ENCODE results near the gene NUDT16L1. TPM values are rescaled to one million over a fixed set of nuclear protein-coding genes. Genes with fewer than 3 reads are reported as not detected.

Gene NUDT16L1
- total and polyA plus RNA-seq, 2 of the 4 experiments (the other 2 are of a cell fraction): 22.9 to 44.3 TPM

DNA sequence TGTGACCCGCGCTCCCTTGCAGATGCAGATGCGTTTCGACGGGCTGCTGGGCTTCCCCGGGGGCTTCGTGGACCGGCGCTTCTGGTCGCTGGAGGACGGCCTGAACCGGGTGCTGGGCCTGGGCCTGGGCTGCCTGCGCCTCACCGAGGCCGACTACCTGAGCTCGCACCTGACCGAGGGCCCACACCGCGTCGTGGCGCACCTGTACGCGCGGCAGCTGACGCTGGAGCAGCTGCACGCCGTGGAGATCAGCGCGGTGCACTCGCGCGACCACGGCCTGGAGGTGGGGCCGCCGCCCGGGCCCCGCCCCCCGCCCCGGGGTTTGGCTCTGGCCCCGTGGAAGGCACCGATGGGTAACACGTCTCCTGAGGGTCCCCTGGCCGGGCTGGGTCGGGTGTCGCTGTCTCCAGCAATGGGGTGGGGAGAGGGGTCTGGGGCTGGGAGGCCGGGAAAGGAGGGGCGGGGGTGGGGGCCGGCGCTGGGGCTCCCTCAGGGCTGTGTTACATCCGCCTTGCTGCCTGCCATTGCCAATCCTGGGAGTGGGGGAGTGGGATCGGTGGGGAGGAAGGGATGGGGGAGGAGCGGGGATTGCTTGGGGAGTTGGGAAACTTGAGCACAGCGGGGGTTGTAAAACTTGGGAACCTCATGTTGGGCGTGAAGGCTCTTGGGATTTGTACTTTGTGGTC lies 737 bp downstream of the NUDT16L1 start (continued):
- TF ChIP-seq MAZ (IDR thresholded peaks at IDR 0.05; ENCODE audit: borderline replicate concordance, low read depth, low read length) (peak; percentile 61; the same call in 1 of the 2 replicates), POLR2A (IDR thresholded peaks at IDR 0.05; ENCODE audit: low read depth, low read length) (no peak)

DNA sequence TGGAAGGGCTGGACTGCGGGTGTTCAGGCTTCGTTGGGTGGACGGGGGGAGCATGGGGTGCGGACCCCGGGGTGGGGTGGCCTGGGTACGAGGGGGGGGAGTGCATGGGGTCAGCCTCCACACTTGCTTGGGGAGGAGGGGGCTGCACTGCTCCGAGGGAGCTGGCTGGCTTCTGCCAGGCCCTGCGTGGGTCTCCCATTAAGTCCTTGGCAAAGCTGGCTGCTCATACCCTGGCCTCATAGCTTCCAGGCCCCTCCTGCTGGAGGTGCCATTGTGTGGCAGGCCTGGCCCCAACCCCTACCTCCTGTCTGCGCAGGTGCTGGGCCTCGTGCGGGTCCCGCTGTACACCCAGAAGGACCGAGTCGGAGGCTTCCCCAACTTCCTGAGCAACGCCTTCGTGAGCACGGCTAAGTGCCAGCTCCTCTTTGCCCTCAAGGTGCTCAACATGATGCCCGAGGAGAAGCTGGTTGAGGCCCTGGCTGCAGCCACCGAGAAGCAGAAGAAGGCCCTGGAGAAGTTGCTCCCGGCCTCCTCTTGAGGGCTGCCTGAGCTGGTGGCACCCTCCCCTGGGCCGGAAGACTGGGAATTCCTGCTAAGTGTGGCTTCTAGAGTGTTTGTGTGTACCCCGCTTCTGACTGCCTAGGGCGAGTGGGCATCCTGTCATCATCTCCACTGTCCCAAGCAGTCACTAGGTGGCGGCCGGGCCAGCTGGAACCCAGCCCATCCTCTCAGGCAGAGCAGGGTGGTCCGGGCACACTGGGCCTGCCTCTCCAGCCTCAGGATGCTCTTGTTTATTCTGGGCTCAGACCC lies 1.5 kb downstream of the NUDT16L1 start:
- H3K9ac ChIP-seq (ENCODE audit: low read depth, low read length): peak overlapping the region; percentile 27
- H3K18ac ChIP-seq (ENCODE audit: low read depth, low read length): no peak overlapping the region
- H2AK9ac ChIP-seq (replicated peaks; ENCODE audit: low read depth, low read length, poor library complexity): peak overlapping the region; percentile 93
- H2BK15ac ChIP-seq (ENCODE audit: low read depth, low read length): no peak overlapping the region
- peaks cover 45% of the 10 kb centered on the region for H3K36me3 ChIP-seq (ENCODE audit: control insufficient read depth, insufficient read depth, low read length)
- no peak overlapping the region for H4K5ac ChIP-seq (ENCODE audit: low read depth, low read length)
- BruUV-seq (replicated peaks): no TSS peak
- peaks cover 5% of the 10 kb centered on the region; the same call in 1 of the 2 replicates for H3K9me1 ChIP-seq (ENCODE audit: insufficient read depth, low read length)
- WGBS, 2 experiments (ENCODE audit: extremely low coverage in 2 of 2, insufficient read length in 1 of 2): 67% methylated on average over 12 of the region's 26 CpGs; no CpG with 5 or more reads in 1 of the 2 experiments
- H3K4me2 ChIP-seq (ENCODE audit: low read depth, low read length): peak overlapping the region; percentile 52; the same call in 1 of the 2 replicates
- peak overlapping the region; percentile 89; the same call in 1 of the 2 replicates for H3K4me3 ChIP-seq (ENCODE audit: insufficient read depth, low read depth, low read length)
- no peak for DNase-seq
- CTCF ChIA-PET: interaction anchor here (0.9 to 1.4 kb wide), 2 partner anchors 12 kb away, joined by 3 read pairs; no protein-coding TSS in a partner anchor
- H3K27ac ChIP-seq (ENCODE audit: insufficient read depth, low read length): peak overlapping the region; percentile 34; the same call in 1 of the 2 replicates
- no peak overlapping the region for H2AK5ac ChIP-seq (ENCODE audit: low read depth, low read length)
- H4K91ac ChIP-seq (ENCODE audit: insufficient read depth, low read depth, low read length): no peak overlapping the region
- no peak overlapping the region for H3K23ac ChIP-seq (ENCODE audit: low read depth, low read length)
- no peaks in the 10 kb centered on the region for H3K9me3 ChIP-seq (ENCODE audit: control insufficient read depth, insufficient read depth, low read length)
- H2BK120ac ChIP-seq (ENCODE audit: low read depth, low read length): no peak overlapping the region
- no peak overlapping the region for H3K14ac ChIP-seq (replicated peaks; ENCODE audit: low read depth, low read length)
- H3K79me1 ChIP-seq (ENCODE audit: low read depth in 1 of 2, low read length in 2 of 2): peaks cover 0 to 26% of the 10 kb centered on the region in 2 experiments; a peak in 3 of 4 replicates
- intact Hi-C loops (cut with micrococcal nuclease): loop anchor here (2.0 kb wide), 1 partner anchor 262 kb away; no protein-coding TSS in a partner anchor
- dilution Hi-C loops (cut with HindIII; ENCODE audit: low sequenced_read_pairs, unreplicated experiment): no loop called here
- H4K20me1 ChIP-seq (ENCODE audit: insufficient read depth, low read length): peaks cover 20% of the 10 kb centered on the region
- H3K4ac ChIP-seq (ENCODE audit: low read depth, low read length): no peak overlapping the region
- no peak overlapping the region for H2BK20ac ChIP-seq (ENCODE audit: low read depth, low read length)
- peaks cover 7% of the 10 kb centered on the region for H3K4me1 ChIP-seq (ENCODE audit: control insufficient read depth, insufficient read depth, low read length)
- peak overlapping the region; percentile 21 for H2AFZ ChIP-seq (replicated peaks; ENCODE audit: low read length, poor library complexity)
- H2BK5ac ChIP-seq (ENCODE audit: low read depth, low read length, poor library complexity, severe bottlenecking): no peak overlapping the region
- H3K27me3 ChIP-seq (ENCODE audit: control insufficient read depth, insufficient read depth, low read length): no peaks in the 10 kb centered on the region
- H3K56ac ChIP-seq (ENCODE audit: extremely low read depth, insufficient read depth, low read length): no peak overlapping the region
- POLR2A ChIA-PET (ENCODE audit: unreplicated experiment): no interaction called here
- in situ Hi-C loops (cut with MboI; ENCODE audit: low sequenced_read_pairs): no loop called here
- TF ChIP-seq BHLHE40 (IDR thresholded peaks at IDR 0.05; ENCODE audit: low read depth, low read length): no peak
- TF ChIP-seq CEBPB (IDR thresholded peaks at IDR 0.05; ENCODE audit: low read depth, low read length): no peak
- no peak for TF ChIP-seq RCOR1 (IDR thresholded peaks at IDR 0.05; ENCODE audit: insufficient replicate concordance, low read length)
- no peak for TF ChIP-seq POLR2A (IDR thresholded peaks at IDR 0.05; ENCODE audit: low read depth, low read length)
- TF ChIP-seq, protein P1, sequence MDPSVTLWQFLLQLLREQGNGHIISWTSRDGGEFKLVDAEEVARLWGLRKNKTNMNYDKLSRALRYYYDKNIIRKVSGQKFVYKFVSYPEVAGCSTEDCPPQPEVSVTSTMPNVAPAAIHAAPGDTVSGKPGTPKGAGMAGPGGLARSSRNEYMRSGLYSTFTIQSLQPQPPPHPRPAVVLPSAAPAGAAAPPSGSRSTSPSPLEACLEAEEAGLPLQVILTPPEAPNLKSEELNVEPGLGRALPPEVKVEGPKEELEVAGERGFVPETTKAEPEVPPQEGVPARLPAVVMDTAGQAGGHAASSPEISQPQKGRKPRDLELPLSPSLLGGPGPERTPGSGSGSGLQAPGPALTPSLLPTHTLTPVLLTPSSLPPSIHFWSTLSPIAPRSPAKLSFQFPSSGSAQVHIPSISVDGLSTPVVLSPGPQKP (IDR thresholded peaks at IDR 0.05; ENCODE audit: borderline replicate concordance, low read depth, low read length): no peak
- no peak for TF ChIP-seq CHD1 (IDR thresholded peaks at IDR 0.05; ENCODE audit: low read depth, low read length)
- no peak for TF ChIP-seq SMC3 (IDR thresholded peaks at IDR 0.05; ENCODE audit: low read depth, low read length)
- TF ChIP-seq FOS (IDR thresholded peaks at IDR 0.05; ENCODE audit: low read depth, low read length): no peak
- no peak for TF ChIP-seq NFE2L2 (IDR thresholded peaks at IDR 0.05; ENCODE audit: low read depth, low read length)
- no peak for TF ChIP-seq MAZ (IDR thresholded peaks at IDR 0.05; ENCODE audit: borderline replicate concordance, low read depth, low read length)
- H4K8ac ChIP-seq (ENCODE audit: low read depth in 2 of 2, low read length in 2 of 2): no peak overlapping the region
- ATAC-seq (ENCODE audit: low read depth): no peak
